Measurements from ENCODE around the gene PTMA.

DNA sequence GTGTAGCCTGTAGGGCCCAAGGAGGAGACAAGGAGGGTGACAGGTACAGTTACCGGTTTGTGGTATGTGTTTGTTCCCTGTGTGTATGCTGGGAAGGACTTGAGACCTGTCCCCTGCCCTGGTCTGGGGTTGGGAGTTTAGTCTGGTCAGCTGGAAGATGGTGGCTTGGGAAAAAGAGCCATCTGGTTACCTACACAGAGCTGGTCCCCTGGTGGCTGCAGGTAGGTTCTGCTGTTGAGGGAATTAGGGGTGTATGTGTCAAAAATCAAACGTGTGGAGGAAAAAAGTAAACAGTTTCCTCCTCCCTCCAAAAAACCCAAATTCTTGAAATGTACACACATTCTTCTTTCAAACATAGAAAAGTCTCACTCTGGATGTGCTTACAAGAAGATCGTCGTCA is 24.3 kb downstream of the PTMA start:
- TF ChIP-seq, protein P1, sequence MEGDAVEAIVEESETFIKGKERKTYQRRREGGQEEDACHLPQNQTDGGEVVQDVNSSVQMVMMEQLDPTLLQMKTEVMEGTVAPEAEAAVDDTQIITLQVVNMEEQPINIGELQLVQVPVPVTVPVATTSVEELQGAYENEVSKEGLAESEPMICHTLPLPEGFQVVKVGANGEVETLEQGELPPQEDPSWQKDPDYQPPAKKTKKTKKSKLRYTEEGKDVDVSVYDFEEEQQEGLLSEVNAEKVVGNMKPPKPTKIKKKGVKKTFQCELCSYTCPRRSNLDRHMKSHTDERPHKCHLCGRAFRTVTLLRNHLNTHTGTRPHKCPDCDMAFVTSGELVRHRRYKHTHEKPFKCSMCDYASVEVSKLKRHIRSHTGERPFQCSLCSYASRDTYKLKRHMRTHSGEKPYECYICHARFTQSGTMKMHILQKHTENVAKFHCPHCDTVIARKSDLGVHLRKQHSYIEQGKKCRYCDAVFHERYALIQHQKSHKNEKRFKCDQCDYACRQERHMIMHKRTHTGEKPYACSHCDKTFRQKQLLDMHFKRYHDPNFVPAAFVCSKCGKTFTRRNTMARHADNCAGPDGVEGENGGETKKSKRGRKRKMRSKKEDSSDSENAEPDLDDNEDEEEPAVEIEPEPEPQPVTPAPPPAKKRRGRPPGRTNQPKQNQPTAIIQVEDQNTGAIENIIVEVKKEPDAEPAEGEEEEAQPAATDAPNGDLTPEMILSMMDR (IDR thresholded peaks at IDR 0.05), result no peak
- TF ChIP-seq POLR2A (IDR thresholded peaks at IDR 0.05), result no peak

Measured in thyroid gland (tissue), 4 donors.